ENCODE results near the gene SPO11. TPM values are rescaled to one million over a fixed set of nuclear protein-coding genes. Genes with fewer than 3 reads are reported as not detected.

Gene SPO11
- total and polyA plus RNA-seq, 9 of the 15 experiments (the other 6 are each of a cell fraction or from before 2014, with no cell fraction given) = not detected

GRCh38 chr20:57310821-57311514 lies 18.6 kb upstream of the SPO11 start (continued):
- TF ChIP-seq SAFB2 (IDR thresholded peaks at IDR 0.05; ENCODE audit: borderline replicate concordance, low read depth, low read length, severe bottlenecking) (no peak), BHLHE40 (IDR thresholded peaks at IDR 0.05; ENCODE audit: low read length) (no peak), ZNF316 (IDR thresholded peaks at IDR 0.05) (no peak), ARNT (IDR thresholded peaks at IDR 0.05) (no peak), HMGN3 (IDR thresholded peaks at IDR 0.05; ENCODE audit: borderline replicate concordance, extremely low read depth, insufficient read length, low read depth, low read length) (no peak), EP300 (IDR thresholded peaks at IDR 0.05; ENCODE audit: low read length) (no peak), CREB5 (CRISPR knock-in tag; IDR thresholded peaks at IDR 0.05) (no peak)

- Histone ChIP-seq H3K27ac (ENCODE audit: extremely low read depth, low read depth, low read length) (no peak overlapping the region), H3K79me2 (ENCODE audit: control insufficient read depth, insufficient read depth, low read length) (no peaks in the 10 kb centered on the region), H3K36me3 (ENCODE audit: control insufficient read depth, insufficient read depth, low read length) (no peaks in the 10 kb centered on the region), H3K4me1 (replicated peaks in 1 of 2; ENCODE audit: control insufficient read depth in 2 of 2, insufficient read depth in 2 of 2, low read length in 2 of 2) (no peaks in the 10 kb centered on the region), H4K20me1 (replicated peaks; ENCODE audit: control insufficient read depth, insufficient read depth, low read length) (no peaks in the 10 kb centered on the region; the same call in 1 of the 2 replicates), H3K4me3 (no peak overlapping the region), H3K4me2 (ENCODE audit: insufficient read depth, low read length) (no peak overlapping the region), H3K27me3 (ENCODE audit: control insufficient read depth in 2 of 2, insufficient read depth in 2 of 2, low read length in 2 of 2) (peaks cover 26 to 57% of the 10 kb centered on the region in 2 experiments), H3K9ac (ENCODE audit: insufficient read depth in 1 of 2, low read depth in 2 of 2, low read length in 2 of 2) (no peak overlapping the region), H2AFZ (ENCODE audit: low read depth, low read length) (no peak overlapping the region), H3K9me1 (ENCODE audit: control insufficient read depth, insufficient read depth, low read length) (no peaks in the 10 kb centered on the region), H3K9me3 (replicated peaks; ENCODE audit: control insufficient read depth, insufficient read depth, low read depth, low read length) (no peaks in the 10 kb centered on the region)
- DNase-seq (ENCODE audit: extremely low read depth in 1 of 4, low spot score in 3 of 4) = no peak
- TF ChIP-seq FOXK1 (CRISPR knock-in tag; IDR thresholded peaks at IDR 0.05; ENCODE audit: borderline replicate concordance) (no peak), FUS (optimal IDR thresholded peaks at IDR 0.05; ENCODE audit: low read depth, low read length) (no peak), RBM22 (IDR thresholded peaks at IDR 0.05; ENCODE audit: low read depth, low read length, poor library complexity, severe bottlenecking) (no peak), ETV5 (CRISPR knock-in tag; IDR thresholded peaks at IDR 0.05; ENCODE audit: low read depth) (no peak), E2F6 (IDR thresholded peaks at IDR 0.05; ENCODE audit: borderline replicate concordance in 1 of 2, extremely low read depth in 1 of 2, insufficient read depth in 1 of 2, insufficient read length in 1 of 2, low read depth in 1 of 2, low read length in 1 of 2, poor library complexity in 1 of 2, severe bottlenecking in 1 of 2) (no peak), GATA2 (CRISPR knock-in tag; IDR thresholded peaks at IDR 0.05) (no peak), POLR2B (IDR thresholded peaks at IDR 0.05; ENCODE audit: low read depth, partially characterized antibody) (no peak), ZNF507 (tag; conservative IDR thresholded peaks at IDR 0.05) (no peak), TEAD1 (CRISPR knock-in tag; IDR thresholded peaks at IDR 0.05) (no peak), HDAC6 (IDR thresholded peaks at IDR 0.05; ENCODE audit: low read depth, low read length) (no peak), PPARD (CRISPR knock-in tag; IDR thresholded peaks at IDR 0.05) (no peak), DIDO1 (tag; IDR thresholded peaks at IDR 0.05; ENCODE audit: low read depth) (no peak), NR2F6 (CRISPR knock-in tag; IDR thresholded peaks at IDR 0.05) (no peak)
- POLR2A ChIA-PET = no interaction called here
- ATAC-seq = no peak
- in situ Hi-C loops (cut with MboI) = no loop called here
- no peak for FAIRE-seq
- intact Hi-C loops (cut with micrococcal nuclease) = no loop called here
- CTCF ChIA-PET (ENCODE audit: low intra/inter-chr PET ratio) = no interaction called here
- WGBS (ENCODE audit: insufficient coverage, low coverage, missing lambda C conversion rate) = 0% methylated on average over 6 of the region's 6 CpGs
- no TSS peak for BruUV-seq (replicated peaks)
These were observed 17.5 kb upstream of the SPO11 start for GRCh38 chr20:57312138-57312537.
